ENCODE results near the gene EPB41L3.

DNA sequence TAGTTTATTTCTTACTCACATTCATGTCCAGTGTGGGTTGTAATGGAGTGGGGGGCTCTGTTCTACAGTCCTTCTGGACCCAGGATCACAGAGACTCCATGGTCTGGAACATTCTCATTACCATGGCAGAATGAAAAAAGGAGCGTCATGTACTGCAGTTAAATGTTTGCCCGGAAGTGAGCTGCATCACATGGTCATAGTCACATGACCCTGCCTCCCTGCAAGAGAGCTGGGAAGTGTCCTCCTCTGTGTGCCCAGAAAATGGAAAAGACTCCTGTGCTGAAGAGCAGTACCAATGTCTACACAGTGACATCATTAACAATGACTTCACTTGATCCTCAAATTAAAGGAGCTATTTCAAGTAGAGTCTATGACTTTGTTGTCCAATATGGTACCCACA is 174.3 kb downstream of the EPB41L3 start:
- TF ChIP-seq, protein P1, sequence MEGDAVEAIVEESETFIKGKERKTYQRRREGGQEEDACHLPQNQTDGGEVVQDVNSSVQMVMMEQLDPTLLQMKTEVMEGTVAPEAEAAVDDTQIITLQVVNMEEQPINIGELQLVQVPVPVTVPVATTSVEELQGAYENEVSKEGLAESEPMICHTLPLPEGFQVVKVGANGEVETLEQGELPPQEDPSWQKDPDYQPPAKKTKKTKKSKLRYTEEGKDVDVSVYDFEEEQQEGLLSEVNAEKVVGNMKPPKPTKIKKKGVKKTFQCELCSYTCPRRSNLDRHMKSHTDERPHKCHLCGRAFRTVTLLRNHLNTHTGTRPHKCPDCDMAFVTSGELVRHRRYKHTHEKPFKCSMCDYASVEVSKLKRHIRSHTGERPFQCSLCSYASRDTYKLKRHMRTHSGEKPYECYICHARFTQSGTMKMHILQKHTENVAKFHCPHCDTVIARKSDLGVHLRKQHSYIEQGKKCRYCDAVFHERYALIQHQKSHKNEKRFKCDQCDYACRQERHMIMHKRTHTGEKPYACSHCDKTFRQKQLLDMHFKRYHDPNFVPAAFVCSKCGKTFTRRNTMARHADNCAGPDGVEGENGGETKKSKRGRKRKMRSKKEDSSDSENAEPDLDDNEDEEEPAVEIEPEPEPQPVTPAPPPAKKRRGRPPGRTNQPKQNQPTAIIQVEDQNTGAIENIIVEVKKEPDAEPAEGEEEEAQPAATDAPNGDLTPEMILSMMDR (IDR thresholded peaks at IDR 0.05), result no peak
- no peak for TF ChIP-seq POLR2A (IDR thresholded peaks at IDR 0.05)
